ENCODE measurements around the gene ARSD.

GRCh38 chrX:2871831-2872230, 57.3 kb downstream of the ARSD start:
- TF ChIP-seq CTCF (IDR thresholded peaks at IDR 0.05; ENCODE audit: borderline replicate concordance, extremely low read depth, low read length, poor library complexity, severe bottlenecking) (no peak), EZH2 (IDR thresholded peaks at IDR 0.05; ENCODE audit: borderline replicate concordance, low read depth, low read length, severe bottlenecking) (no peak)

Data from DND-41 (cell line).